ENCODE results near the gene LYAR.

GRCh38 chr4:4271912-4272311, 18.0 kb downstream of the LYAR start:
- TF ChIP-seq NFE2L2 (IDR thresholded peaks at IDR 0.05; ENCODE audit: low read depth, low read length) (no peak), CTCF (conservative IDR thresholded peaks at IDR 0.05; ENCODE audit: low read depth, low read length) (no peak), POLR2A (IDR thresholded peaks at IDR 0.05; ENCODE audit: low read depth, low read length) (no peak), CEBPB (IDR thresholded peaks at IDR 0.05; ENCODE audit: low read depth, low read length) (peak; percentile 83), RAD21 (IDR thresholded peaks at IDR 0.05; ENCODE audit: low read length) (no peak), RCOR1 (IDR thresholded peaks at IDR 0.05; ENCODE audit: insufficient replicate concordance, low read length) (no peak)
